NT2/D1 (cell line): ENCODE measurements around the gene KCNQ1.
"Not testable (repeated sequence)": the region's sequence is repeated elsewhere in the genome, so short reads cannot be mapped to it uniquely, and the experiment has no call there.

Experiments
- DNase-seq: peaks from one replicate; pipeline ENCODE4 v3.0.0-alpha.2; 2011; ENCODE audit warnings: low read depth, low spot score
- H3K27me3 ChIP-seq: 2 replicates; pipeline ENCODE4 v1.6.0; 2011; ENCODE audit warnings: mild to moderate bottlenecking; ENCODE audit not compliant: insufficient read length, insufficient read depth
- H3K36me3 ChIP-seq: 2 replicates; pipeline ENCODE4 v1.6.1; 2011; ENCODE audit warnings: mild to moderate bottlenecking, low read length, mixed read lengths; ENCODE audit not compliant: insufficient read depth, insufficient read length
- H3K4me1 ChIP-seq: 2 replicates; pipeline ENCODE4 v1.5.1; 2011; ENCODE audit not compliant: insufficient read depth, insufficient read length
- H3K4me3 ChIP-seq: 2 replicates; pipeline ENCODE4 v1.5.1; 2011; ENCODE audit warnings: low read depth; ENCODE audit not compliant: insufficient read length
- H3K9ac ChIP-seq: 2 replicates; pipeline ENCODE4 v1.6.0; 2011; ENCODE audit warnings: low read depth; ENCODE audit not compliant: insufficient read length
- H3K9me3 ChIP-seq: 2 replicates; pipeline ENCODE4 v1.5.1; 2011; ENCODE audit warnings: mild to moderate bottlenecking, low read length; ENCODE audit not compliant: insufficient read depth
- SUZ12 ChIP-seq: IDR thresholded peaks from 2 replicates; pipeline ENCODE4 v1.6.1; 2011; ENCODE audit not compliant: insufficient read length, insufficient read depth; ENCODE audit errors: extremely low read depth
- YY1 ChIP-seq: IDR thresholded peaks from 2 replicates; pipeline ENCODE4 v1.6.1; 2011; ENCODE audit not compliant: insufficient read length, insufficient read depth
- ZNF274 ChIP-seq: IDR thresholded peaks from 2 replicates; pipeline ENCODE4 v1.6.1; 2011; ENCODE audit warnings: mild to moderate bottlenecking, low read depth, low read length

KCNQ1 gene

GRCh38 chr11:2625183-2625582 lies 180.4 kb downstream of the KCNQ1 start:
- no peak overlapping the region for H3K9ac ChIP-seq
- no peak for DNase-seq
- no peak overlapping the region for H3K4me3 ChIP-seq
- H3K36me3 ChIP-seq = no peaks in the 10 kb centered on the region
- no peaks in the 10 kb centered on the region for H3K4me1 ChIP-seq
- TF ChIP-seq YY1 = no peak
- no peak for TF ChIP-seq ZNF274
- TF ChIP-seq SUZ12 = no peak
- peaks cover 98% of the 10 kb centered on the region for H3K27me3 ChIP-seq
- H3K9me3 ChIP-seq = peaks cover 6% of the 10 kb centered on the region

DNA sequence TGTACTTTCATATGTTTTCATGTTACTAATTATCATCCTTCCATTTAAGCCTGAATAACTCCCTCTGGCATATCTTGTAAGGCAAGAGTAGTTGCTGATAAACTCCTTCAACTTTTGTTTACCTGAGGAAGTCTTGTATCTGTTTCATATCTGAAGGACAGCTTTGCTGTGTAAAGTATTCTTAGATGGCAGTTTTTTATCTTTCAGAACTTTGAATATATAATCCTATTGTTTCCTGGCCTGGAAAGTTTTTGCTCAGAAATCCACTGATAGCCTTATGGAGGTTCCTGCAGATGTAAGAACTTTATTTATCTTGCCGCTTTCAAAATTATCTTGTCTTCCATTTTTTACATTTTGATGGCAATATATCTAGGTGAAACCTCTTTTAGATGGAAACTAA lies 185.9 kb downstream of the KCNQ1 start:
- H3K4me3 ChIP-seq = no peak overlapping the region
- H3K27me3 ChIP-seq = peaks cover 81% of the 10 kb centered on the region
- no peaks in the 10 kb centered on the region for H3K4me1 ChIP-seq
- no peak for DNase-seq
- no peaks in the 10 kb centered on the region for H3K36me3 ChIP-seq
- no peak overlapping the region for H3K9ac ChIP-seq
- TF ChIP-seq SUZ12 = no peak
- no peak for TF ChIP-seq YY1
- TF ChIP-seq ZNF274 = no peak
- H3K9me3 ChIP-seq = peaks cover 41% of the 10 kb centered on the region

DNA sequence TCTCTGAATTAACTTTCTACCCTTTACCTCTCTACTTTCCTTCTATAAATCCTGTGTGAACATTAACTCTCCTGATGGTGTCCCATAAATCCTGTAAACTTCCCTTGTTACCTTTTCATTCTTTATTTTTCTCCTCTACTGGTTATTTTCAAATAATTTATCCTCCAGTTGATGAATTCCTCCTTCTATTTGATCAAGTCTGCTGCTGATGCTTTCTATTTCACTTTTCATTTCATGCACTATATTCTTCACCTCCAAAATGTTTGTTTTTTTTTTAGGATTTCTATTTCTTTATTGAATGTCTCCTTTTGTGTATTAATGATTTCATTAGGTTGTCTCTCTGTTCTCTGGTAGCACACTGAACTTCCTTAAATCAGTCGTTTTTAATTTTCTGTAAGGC lies 186.4 kb downstream of the KCNQ1 start:
- no peak overlapping the region for H3K4me3 ChIP-seq
- H3K36me3 ChIP-seq = no peaks in the 10 kb centered on the region
- H3K27me3 ChIP-seq = peaks cover 77% of the 10 kb centered on the region
- TF ChIP-seq YY1 (no peak), ZNF274 (no peak), SUZ12 (no peak)
- no peak for DNase-seq
- peaks cover 41% of the 10 kb centered on the region for H3K9me3 ChIP-seq
- H3K4me1 ChIP-seq = no peaks in the 10 kb centered on the region
- no peak overlapping the region for H3K9ac ChIP-seq

GRCh38 chr11:2639763-2640162 lies 195.0 kb downstream of the KCNQ1 start:
- not testable (repeated sequence) for H3K4me1 ChIP-seq, H3K36me3 ChIP-seq, H3K4me3 ChIP-seq, H3K9ac ChIP-seq, DNase-seq
- peaks cover 58% of the 10 kb centered on the region for H3K9me3 ChIP-seq
- peaks cover 48% of the 10 kb centered on the region for H3K27me3 ChIP-seq

DNA sequence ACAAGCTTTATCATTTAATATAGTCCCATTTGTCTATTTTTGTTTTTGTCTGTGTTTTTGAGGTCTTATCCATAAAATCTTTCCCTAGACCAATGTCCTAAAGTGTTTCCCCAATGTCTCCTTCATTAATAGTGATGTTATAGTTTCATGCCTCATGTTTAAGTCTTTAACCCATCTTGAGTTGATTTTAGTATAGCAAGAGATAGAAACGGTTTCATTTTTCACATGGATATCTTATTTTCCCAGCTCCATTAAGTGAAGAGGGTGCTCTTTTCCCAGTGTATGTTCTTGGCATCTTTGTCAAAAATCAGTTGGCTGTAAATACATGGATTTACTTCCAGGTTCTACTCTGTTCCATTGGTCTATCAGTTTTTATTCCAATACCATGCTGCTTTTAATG lies 196.8 kb downstream of the KCNQ1 start:
- H3K9me3 ChIP-seq = peaks cover 77% of the 10 kb centered on the region

GRCh38 chr11:2643746-2644145 lies 198.9 kb downstream of the KCNQ1 start:
- DNase-seq = no peak
- Histone ChIP-seq H3K27me3 (peaks cover 74% of the 10 kb centered on the region), H3K4me3 (no peak overlapping the region), H3K36me3 (no peaks in the 10 kb centered on the region), H3K9ac (no peak overlapping the region), H3K4me1 (no peaks in the 10 kb centered on the region), H3K9me3 (peaks cover 96% of the 10 kb centered on the region)
- TF ChIP-seq SUZ12 (no peak), YY1 (no peak), ZNF274 (no peak)

More for the DNA sequence above, 196.8 kb downstream of the KCNQ1 start:
- Histone ChIP-seq H3K9ac (no peak overlapping the region), H3K36me3 (no peaks in the 10 kb centered on the region), H3K27me3 (peaks cover 65% of the 10 kb centered on the region), H3K4me3 (no peak overlapping the region), H3K4me1 (no peaks in the 10 kb centered on the region)
- DNase-seq = no peak
- TF ChIP-seq YY1 = no peak
- TF ChIP-seq SUZ12 = no peak
- TF ChIP-seq ZNF274 = no peak

DNA sequence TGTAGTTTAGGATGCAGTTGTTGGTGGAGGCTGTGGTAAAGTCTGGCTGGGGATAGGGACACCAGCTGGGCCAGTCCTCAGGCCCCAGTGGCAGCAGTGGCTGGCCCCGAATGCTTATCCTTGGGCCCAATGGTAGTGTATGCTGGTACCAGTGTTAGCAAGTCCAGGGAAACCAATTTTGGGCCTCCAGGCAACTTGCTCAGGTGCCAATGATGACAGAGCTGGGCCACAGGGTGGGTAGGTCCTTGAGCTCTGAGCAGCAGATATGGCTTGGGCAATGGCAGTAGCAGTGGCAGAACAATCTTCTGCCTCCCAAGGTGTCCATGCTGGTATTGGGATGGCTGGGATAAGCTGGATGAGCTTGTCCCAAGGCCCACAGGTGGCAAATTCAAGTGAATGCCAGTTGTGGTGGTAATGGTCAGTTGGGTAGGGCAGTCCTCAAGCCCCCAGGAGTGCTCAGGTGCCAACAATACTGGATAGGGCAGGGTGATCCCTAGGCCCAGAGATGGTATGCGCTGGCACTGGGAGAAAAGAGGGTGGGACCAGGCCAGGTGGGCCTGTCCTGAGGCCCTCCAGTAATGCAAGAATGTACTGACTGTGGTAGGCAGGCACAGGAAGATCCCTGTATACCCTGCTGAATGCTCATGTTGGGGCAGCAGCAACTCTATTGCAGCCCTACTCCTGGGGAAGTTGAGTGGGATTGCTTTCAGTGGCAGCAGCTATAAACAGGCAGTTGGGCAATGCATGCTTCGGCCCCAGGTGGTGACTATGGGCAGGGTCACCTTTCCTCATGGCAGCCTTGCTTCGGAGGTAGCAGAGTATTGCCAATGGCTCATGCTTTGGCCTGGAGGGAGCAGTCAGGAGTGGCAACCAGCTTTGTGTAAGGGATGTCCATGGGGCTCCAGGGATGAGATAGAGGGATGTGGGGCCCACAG lies 200.3 kb downstream of the KCNQ1 start:
- H3K27me3 ChIP-seq = peaks cover 71% of the 10 kb centered on the region
- no peak for TF ChIP-seq SUZ12
- no peaks in the 10 kb centered on the region for H3K4me1 ChIP-seq
- no peaks in the 10 kb centered on the region for H3K36me3 ChIP-seq
- H3K4me3 ChIP-seq = no peak overlapping the region
- H3K9me3 ChIP-seq = peaks cover 99% of the 10 kb centered on the region
- H3K9ac ChIP-seq = no peak overlapping the region
- no peak for DNase-seq

DNA sequence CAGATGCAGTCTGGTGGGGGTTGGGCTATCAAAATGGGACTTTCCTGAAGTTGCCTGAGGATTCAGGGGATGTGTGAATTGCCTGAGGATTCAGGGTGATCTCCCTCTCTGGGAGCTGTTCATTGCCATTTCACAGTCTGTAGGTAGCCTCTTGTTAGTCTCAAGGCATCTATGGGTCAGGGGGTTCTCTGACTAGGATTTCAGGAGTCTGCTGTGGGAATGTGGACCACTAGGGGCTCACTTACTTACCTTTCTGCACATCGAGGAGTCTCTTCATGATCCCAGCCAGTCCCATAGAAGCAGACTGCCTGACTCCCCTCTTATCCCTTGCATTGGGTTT lies 200.9 kb downstream of the KCNQ1 start:
- Histone ChIP-seq H3K9ac (no peak overlapping the region), H3K36me3 (no peaks in the 10 kb centered on the region), H3K4me3 (no peak overlapping the region), H3K4me1 (no peaks in the 10 kb centered on the region), H3K27me3 (peaks cover 75% of the 10 kb centered on the region), H3K9me3 (peaks cover 99% of the 10 kb centered on the region)
- DNase-seq = no peak
- TF ChIP-seq SUZ12 = no peak
- TF ChIP-seq YY1 = no peak
- no peak for TF ChIP-seq ZNF274
